ENCODE data around the gene ADRA2B.
"Not testable (repeated sequence)": the region's sequence is repeated elsewhere in the genome, so short reads cannot be mapped to it uniquely, and the experiment has no call there.

The ADRA2B gene

DNA sequence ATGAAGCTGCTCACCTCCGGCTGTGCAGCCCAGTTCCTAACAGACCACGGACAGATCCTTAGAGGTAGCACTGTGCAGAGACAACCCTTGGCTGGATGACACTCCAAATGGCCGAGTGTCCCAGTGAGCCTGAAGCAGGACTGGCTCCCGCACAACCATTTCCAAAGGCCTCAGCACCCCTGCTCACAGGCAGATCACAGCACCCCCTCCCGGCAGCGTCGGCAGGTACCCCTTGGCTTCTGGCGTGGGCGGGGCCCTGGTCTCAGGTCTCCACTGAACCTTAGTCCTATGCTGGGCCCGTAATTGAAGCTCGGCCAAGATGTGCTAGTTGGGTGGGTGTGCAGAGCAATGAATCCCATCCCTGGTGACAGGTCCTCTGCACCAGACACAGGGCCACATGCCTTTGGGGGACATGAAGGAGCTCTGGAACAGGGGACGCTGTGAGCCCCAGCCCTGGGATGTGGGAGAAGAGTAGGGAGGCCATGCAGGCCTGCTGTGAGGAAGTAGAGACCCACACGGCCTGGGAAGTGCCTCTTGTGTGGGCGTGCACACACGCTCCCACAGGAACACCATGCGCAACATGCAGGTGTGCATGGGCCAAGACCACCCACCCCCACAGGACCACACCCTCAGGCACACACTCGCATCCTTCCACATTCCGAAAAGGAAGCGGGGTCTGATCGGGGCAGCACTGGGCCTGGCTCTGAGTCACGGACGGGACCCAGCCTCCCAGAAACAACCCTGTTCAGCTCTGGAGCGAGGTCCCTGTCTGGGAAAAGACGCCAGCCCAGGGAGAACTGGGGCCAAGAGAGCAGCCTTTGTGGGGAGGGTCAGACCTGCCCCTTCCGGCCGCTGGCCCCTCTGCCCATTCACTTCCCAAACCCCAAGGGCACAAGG, 26.1 kb upstream of the ADRA2B start:
- in situ Hi-C loops (cut with MboI; ENCODE audit: low pct_unique_long_range_greater_than_20kb, low sequenced_read_pairs, unreplicated experiment): no loop called here

DNA sequence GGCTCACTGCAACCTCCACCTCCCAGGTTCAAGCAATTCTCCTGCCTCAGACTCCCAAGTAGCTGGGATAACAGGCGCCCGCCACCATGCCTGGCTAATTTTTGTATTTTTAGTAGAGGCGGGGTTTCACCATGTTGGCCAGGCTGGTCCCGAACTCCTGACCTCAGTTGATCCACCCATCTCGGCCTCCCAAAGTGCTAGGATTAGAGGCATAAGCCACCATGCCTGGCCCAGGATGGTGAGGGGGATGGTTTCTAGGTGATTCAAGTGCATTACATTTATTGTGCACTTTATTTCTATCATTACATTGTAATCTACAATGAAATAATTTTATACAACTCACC, 25.2 kb upstream of the ADRA2B start:
- in situ Hi-C loops (cut with MboI; ENCODE audit: low pct_unique_long_range_greater_than_20kb, low sequenced_read_pairs, unreplicated experiment); DNase-seq (ENCODE audit: low spot score): not testable (repeated sequence)

More for the DNA sequence above, 26.1 kb upstream of the ADRA2B start:
- peak; percentile 74 for DNase-seq (ENCODE audit: low spot score)
- TF ChIP-seq, protein P1, sequence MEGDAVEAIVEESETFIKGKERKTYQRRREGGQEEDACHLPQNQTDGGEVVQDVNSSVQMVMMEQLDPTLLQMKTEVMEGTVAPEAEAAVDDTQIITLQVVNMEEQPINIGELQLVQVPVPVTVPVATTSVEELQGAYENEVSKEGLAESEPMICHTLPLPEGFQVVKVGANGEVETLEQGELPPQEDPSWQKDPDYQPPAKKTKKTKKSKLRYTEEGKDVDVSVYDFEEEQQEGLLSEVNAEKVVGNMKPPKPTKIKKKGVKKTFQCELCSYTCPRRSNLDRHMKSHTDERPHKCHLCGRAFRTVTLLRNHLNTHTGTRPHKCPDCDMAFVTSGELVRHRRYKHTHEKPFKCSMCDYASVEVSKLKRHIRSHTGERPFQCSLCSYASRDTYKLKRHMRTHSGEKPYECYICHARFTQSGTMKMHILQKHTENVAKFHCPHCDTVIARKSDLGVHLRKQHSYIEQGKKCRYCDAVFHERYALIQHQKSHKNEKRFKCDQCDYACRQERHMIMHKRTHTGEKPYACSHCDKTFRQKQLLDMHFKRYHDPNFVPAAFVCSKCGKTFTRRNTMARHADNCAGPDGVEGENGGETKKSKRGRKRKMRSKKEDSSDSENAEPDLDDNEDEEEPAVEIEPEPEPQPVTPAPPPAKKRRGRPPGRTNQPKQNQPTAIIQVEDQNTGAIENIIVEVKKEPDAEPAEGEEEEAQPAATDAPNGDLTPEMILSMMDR (IDR thresholded peaks at IDR 0.05; ENCODE audit: extremely low read depth, insufficient read depth, missing control alignments): peak; percentile 77

DNA sequence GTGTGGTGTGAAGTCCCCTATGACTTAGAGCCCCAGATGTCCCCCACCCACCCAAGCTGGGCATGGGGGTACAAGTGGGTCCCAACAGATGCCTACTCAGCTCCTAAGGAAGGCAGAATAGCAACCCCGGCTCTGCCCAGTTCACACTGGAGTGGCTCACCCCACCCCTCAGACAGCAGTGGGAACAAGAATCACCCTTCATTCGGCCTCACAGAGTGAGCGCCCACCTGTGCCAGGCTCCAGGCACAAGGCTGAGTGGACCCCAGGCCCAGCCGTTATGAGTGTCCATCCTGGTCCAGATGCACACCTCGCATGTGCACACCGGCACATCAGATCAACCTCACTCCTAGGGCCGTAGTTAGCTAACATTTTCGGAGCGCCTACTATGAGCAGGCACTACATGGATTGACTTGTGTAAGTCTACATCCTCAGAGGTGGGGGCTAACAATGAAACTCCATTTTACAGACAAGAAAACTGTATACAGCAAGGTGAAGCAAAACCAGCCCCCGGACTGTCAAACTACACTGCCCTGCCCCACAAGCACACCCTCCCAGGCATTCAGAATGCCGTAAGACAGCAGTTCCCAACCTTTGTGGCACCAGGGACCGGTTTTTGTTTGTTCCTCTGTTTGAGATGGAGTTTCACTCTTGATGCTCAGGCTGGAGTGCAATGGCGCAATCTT, 24.7 kb upstream of the ADRA2B start:
- in situ Hi-C loops (cut with MboI; ENCODE audit: low pct_unique_long_range_greater_than_20kb, low sequenced_read_pairs, unreplicated experiment): no loop called here
- no peak for DNase-seq (ENCODE audit: low spot score)
- TF ChIP-seq, protein P1 (IDR thresholded peaks at IDR 0.05; ENCODE audit: extremely low read depth, insufficient read depth, missing control alignments): no peak

DNA sequence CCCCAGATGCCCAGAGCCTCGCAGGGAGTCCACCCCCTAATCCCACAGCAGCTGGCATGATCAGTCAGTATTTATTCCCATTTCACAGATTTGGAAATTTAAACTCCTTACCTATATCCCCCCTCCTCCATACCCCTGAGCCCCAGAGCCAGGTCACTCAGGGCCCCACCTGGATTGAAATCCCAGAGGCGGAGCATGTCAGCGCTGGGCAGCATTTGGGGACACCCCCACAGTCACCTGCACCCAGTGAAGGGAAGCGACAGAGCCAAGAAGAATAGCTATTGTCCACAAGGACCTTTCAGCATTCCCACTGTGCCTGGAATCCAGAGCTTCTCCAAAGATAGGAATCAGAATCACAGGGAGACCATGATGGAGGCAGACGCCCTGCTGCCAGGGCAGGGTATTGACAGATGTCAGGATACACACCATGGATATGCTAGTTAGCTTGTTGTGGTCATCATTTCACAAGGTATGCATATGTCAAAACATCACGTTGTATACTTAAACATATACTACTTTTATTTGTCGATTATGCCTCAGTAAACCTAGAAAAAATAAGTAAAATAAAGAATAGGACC, 22.9 kb upstream of the ADRA2B start:
- TF ChIP-seq, protein P1 (IDR thresholded peaks at IDR 0.05; ENCODE audit: extremely low read depth, insufficient read depth, missing control alignments): no peak
- in situ Hi-C loops (cut with MboI; ENCODE audit: low pct_unique_long_range_greater_than_20kb, low sequenced_read_pairs, unreplicated experiment): no loop called here
- no peak for DNase-seq (ENCODE audit: low spot score)

DNA sequence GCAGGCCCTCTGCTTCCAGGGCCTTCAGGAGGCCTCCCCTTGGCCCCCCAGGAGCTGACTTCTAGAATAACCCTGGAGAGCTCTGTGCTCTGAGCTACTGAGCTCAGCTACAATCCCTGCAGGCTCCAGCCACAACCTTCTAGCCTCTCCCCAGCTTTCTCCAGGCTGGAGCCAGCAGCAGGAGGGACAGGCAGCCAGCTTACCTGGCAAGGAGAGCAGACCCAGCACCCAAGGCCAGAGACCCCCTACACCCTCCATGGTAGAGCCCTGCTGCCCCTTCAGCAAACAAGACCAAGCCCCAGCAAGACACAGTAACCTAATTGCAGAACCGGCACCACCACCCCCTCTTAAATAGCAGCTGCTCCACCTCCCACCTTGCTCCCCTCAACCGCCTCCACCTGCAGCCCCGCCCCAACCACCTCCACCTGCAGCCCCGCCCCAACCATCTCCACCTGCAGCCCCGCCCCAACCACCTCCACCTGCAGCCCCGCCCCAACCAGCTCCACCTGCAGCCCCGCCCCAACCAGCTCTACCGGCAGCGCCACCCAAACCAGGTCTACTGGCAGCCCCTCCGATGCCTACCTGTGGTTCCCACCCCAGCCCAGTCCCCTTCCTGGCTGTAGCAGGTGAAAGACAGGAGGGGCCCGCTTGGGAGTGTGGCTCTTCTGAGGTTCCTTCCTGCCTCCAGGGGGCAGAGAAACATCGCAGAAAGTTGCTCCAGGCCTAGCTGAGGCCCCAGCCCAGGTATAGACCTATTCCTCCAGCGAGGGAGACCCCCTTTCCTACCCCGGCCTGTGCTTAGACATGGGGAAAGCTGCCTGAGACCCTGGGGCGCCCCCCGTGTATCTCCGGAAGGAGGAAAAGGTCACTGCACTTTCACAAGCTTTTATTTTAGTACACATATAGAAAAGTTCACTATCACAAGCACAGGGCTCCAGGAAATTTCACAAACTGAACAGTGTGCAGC, 22.1 kb upstream of the ADRA2B start, which contains the start of gene ASTL:
Gene ASTL, minus strand, starts transcription at position 324 of the 967 bp plus-strand sequence. Its CDS starts 66 bp downstream, at position 258.
- in situ Hi-C loops (cut with MboI; ENCODE audit: low pct_unique_long_range_greater_than_20kb, low sequenced_read_pairs, unreplicated experiment): no loop called here
- DNase-seq (ENCODE audit: low spot score): peak; percentile 83
- TF ChIP-seq, protein P1 (IDR thresholded peaks at IDR 0.05; ENCODE audit: extremely low read depth, insufficient read depth, missing control alignments): peak; percentile 76

DNA sequence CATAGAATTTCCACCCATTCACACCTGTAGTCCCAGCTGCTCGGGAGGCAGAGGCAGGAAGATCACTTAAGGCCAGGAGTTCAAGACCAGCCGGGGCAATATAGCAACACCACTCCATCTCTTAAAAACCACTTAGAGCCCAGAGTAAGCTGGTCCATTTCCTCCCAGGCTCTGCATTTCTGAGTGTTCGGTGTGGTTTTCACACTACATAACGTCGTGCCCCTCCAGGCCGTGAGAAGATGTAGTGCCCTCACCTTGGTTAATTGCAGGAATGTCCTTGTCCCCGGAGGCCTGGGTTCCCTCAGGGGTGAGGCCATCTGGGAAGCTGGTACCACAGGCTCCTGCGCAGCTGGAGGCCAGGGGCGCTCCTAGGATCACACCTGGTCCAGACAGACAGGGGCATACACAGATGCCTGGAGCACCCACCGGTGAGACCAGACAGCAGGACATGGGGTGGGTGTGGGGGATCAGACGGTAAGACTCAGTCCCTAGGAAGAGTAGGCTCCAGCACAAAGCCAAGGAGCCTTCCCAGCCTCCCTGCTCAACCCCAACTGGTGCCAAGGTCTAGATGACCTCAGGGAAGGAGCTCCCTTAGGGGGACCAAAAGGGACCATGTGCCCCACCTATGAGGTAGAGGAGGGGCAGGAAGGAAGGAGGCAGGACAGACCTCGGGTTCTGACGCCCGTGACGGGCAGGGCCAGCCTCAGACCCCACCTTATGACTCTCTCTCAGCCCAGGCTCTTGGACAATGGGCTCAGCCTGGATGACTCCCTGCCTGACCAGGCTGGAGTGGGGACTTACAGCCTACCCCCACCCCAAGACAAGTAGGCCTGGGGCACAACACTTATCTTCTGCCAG, 21.2 kb upstream of the ADRA2B start:
- TF ChIP-seq, protein P1 (IDR thresholded peaks at IDR 0.05; ENCODE audit: extremely low read depth, insufficient read depth, missing control alignments): no peak
- in situ Hi-C loops (cut with MboI; ENCODE audit: low pct_unique_long_range_greater_than_20kb, low sequenced_read_pairs, unreplicated experiment): no loop called here
- DNase-seq (ENCODE audit: low spot score): no peak
